SK-N-SH (cell line): ENCODE results near the gene TTYH3.

Experiments used
- EP300 ChIP-seq, 2 experiments: IDR thresholded peaks; 2 replicates each; pipeline versions ENCODE4 v1.4.0 to v1.6.1; 2012; ENCODE audit warnings: borderline replicate concordance in 1 of 2, low read depth in 1 of 2, low read length in 1 of 2
- EZH2phosphoT487 ChIP-seq: fragments of 200-600 bp; sonication (generic); IDR thresholded peaks from 2 replicates; pipeline ENCODE4 v1.6.1; 2017; ENCODE audit warnings: low read depth, mixed run types, mild to moderate bottlenecking, antibody characterized with exemption, moderate library complexity, borderline replicate concordance
- JUND ChIP-seq: IDR thresholded peaks from 2 replicates; pipeline ENCODE4 v1.4.0; 2012
- MEF2A ChIP-seq: IDR thresholded peaks from 2 replicates; pipeline ENCODE4 v1.4.0; 2012; ENCODE audit warnings: low read depth, borderline replicate concordance
- NFIC ChIP-seq: IDR thresholded peaks from 2 replicates; pipeline ENCODE4 v1.4.0; 2012; ENCODE audit warnings: borderline replicate concordance
- NRF1 ChIP-seq: IDR thresholded peaks from 2 replicates; pipeline ENCODE4 v1.6.1; 2012; ENCODE audit warnings: low read depth, mild to moderate bottlenecking, low read length
- TAF1 ChIP-seq: IDR thresholded peaks from 2 replicates; pipeline ENCODE4 v1.6.1; 2012; ENCODE audit warnings: low read depth, mild to moderate bottlenecking, low read length, moderate library complexity, borderline replicate concordance
- TF ChIP-seq, protein P1 (sequence below): IDR thresholded peaks from 2 replicates; pipeline ENCODE4 v1.6.1; 2012; ENCODE audit warnings: mild to moderate bottlenecking, low read depth, low read length, moderate library complexity
- TF ChIP-seq, protein P2 (sequence below): fragments of 200-600 bp; sonication (generic); IDR thresholded peaks from 2 replicates; pipeline ENCODE4 v1.6.1; 2017; ENCODE audit warnings: antibody characterized with exemption, mild to moderate bottlenecking, moderate library complexity
- TF ChIP-seq, protein P3 (sequence below): fragments of 150-350 bp; IDR thresholded peaks from 2 replicates; pipeline ENCODE4 v1.6.1; 2017; ENCODE audit warnings: antibody characterized with exemption, low read length, low read depth, borderline replicate concordance
- TF ChIP-seq, protein P4 (sequence below): IDR thresholded peaks from 2 replicates; pipeline ENCODE4 v1.4.0; 2012; ENCODE audit warnings: low read depth

DNA sequence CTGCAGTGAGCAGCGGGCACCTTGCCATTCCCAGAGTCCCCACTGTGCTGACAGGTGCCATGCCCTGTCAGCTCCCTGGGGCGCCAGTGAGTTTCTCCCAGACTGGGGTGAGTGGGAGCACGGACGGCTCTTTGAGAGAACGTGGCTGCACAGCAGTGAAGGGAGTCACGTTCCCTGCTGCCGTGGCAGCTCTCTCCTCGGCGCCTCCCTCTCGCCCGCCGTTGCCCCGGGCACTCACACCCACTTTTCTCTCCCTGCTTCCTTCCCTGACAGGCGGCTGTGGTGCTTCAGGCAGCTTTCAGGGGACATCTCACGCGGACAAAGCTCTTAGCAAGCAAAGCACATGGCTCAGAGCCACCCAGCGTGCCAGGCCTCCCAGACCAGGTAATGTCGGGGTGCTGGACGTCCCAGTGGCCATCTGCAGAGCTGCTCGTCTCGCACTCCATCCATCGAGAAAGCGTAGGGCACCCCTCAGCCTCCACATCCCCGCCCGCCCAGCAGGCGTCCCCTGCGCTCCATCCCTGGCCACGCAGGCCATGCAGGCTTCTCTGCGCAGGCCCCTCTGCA lies 27.1 kb upstream of the TTYH3 start:
- TF ChIP-seq EZH2phosphoT487 (no peak), TAF1 (no peak), NRF1 (no peak), EP300 (IDR thresholded peaks at IDR 0.05; ENCODE audit: borderline replicate concordance in 1 of 2, low read depth in 1 of 2, low read length in 1 of 2) (no peak), JUND (no peak), MEF2A (no peak), NFIC (no peak)
- TF ChIP-seq, protein P1, sequence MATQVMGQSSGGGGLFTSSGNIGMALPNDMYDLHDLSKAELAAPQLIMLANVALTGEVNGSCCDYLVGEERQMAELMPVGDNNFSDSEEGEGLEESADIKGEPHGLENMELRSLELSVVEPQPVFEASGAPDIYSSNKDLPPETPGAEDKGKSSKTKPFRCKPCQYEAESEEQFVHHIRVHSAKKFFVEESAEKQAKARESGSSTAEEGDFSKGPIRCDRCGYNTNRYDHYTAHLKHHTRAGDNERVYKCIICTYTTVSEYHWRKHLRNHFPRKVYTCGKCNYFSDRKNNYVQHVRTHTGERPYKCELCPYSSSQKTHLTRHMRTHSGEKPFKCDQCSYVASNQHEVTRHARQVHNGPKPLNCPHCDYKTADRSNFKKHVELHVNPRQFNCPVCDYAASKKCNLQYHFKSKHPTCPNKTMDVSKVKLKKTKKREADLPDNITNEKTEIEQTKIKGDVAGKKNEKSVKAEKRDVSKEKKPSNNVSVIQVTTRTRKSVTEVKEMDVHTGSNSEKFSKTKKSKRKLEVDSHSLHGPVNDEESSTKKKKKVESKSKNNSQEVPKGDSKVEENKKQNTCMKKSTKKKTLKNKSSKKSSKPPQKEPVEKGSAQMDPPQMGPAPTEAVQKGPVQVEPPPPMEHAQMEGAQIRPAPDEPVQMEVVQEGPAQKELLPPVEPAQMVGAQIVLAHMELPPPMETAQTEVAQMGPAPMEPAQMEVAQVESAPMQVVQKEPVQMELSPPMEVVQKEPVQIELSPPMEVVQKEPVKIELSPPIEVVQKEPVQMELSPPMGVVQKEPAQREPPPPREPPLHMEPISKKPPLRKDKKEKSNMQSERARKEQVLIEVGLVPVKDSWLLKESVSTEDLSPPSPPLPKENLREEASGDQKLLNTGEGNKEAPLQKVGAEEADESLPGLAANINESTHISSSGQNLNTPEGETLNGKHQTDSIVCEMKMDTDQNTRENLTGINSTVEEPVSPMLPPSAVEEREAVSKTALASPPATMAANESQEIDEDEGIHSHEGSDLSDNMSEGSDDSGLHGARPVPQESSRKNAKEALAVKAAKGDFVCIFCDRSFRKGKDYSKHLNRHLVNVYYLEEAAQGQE: no peak
- TF ChIP-seq, protein P2, sequence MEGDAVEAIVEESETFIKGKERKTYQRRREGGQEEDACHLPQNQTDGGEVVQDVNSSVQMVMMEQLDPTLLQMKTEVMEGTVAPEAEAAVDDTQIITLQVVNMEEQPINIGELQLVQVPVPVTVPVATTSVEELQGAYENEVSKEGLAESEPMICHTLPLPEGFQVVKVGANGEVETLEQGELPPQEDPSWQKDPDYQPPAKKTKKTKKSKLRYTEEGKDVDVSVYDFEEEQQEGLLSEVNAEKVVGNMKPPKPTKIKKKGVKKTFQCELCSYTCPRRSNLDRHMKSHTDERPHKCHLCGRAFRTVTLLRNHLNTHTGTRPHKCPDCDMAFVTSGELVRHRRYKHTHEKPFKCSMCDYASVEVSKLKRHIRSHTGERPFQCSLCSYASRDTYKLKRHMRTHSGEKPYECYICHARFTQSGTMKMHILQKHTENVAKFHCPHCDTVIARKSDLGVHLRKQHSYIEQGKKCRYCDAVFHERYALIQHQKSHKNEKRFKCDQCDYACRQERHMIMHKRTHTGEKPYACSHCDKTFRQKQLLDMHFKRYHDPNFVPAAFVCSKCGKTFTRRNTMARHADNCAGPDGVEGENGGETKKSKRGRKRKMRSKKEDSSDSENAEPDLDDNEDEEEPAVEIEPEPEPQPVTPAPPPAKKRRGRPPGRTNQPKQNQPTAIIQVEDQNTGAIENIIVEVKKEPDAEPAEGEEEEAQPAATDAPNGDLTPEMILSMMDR: no peak
- TF ChIP-seq, protein P3, sequence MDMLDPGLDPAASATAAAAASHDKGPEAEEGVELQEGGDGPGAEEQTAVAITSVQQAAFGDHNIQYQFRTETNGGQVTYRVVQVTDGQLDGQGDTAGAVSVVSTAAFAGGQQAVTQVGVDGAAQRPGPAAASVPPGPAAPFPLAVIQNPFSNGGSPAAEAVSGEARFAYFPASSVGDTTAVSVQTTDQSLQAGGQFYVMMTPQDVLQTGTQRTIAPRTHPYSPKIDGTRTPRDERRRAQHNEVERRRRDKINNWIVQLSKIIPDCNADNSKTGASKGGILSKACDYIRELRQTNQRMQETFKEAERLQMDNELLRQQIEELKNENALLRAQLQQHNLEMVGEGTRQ: no peak
- TF ChIP-seq, protein P4, sequence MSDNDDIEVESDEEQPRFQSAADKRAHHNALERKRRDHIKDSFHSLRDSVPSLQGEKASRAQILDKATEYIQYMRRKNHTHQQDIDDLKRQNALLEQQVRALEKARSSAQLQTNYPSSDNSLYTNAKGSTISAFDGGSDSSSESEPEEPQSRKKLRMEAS: no peak
